HepG2 (cell line): ENCODE measurements around the gene EPHA2. TPM values are rescaled to one million over a fixed set of nuclear protein-coding genes. Genes with fewer than 3 reads are reported as not detected.

ENCODE experiments used
- AHR ChIP-seq: IDR thresholded peaks from 2 replicates; pipeline ENCODE4 v1.6.1; 2018; ENCODE audit warnings: missing genetic modification reagents, missing compliant biosample characterization
- ARID3A ChIP-seq: IDR thresholded peaks from 2 replicates; pipeline ENCODE4 v1.6.1; 2012; ENCODE audit warnings: low read depth, low read length, improper control_type of control experiment
- ATAD3A ChIP-seq: sonication (generic); formaldehyde crosslinking; IDR thresholded peaks from 2 replicates; pipeline ENCODE4 v1.4.0; 2020; ENCODE audit warnings: missing genetic modification reagents
- CAMTA2 ChIP-seq: sonication (generic); formaldehyde crosslinking; IDR thresholded peaks from 2 replicates; pipeline ENCODE4 v1.4.0; 2020; ENCODE audit warnings: mild to moderate bottlenecking, missing genetic modification reagents, borderline replicate concordance
- DNMT3B ChIP-seq: conservative IDR thresholded peaks from 2 replicates; pipeline ENCODE4 v1.6.1; 2016; ENCODE audit warnings: missing biosample characterization, control low read depth
- DPF2 ChIP-seq: sonication (generic); formaldehyde crosslinking; IDR thresholded peaks from 2 replicates; pipeline ENCODE4 v1.4.0; 2020; ENCODE audit warnings: mild to moderate bottlenecking, low read depth, missing genetic modification reagents, borderline replicate concordance
- HNRNPLL ChIP-seq: fragments of 200-400 bp; formaldehyde crosslinking; IDR thresholded peaks from 2 replicates; pipeline ENCODE4 v1.6.1; 2017; ENCODE audit warnings: mild to moderate bottlenecking, low read depth, low read length; ENCODE audit not compliant: poor library complexity, severe bottlenecking
- HOXA3 ChIP-seq: sonication (generic); formaldehyde crosslinking; IDR thresholded peaks from 2 replicates; pipeline ENCODE4 v1.5.0; 2020; ENCODE audit warnings: missing genetic modification reagents
- LCORL ChIP-seq, 2 experiments: fragments of 450-650 bp in 1 of 2; sonication (generic) in 1 of 2; formaldehyde crosslinking in 1 of 2; IDR thresholded peaks; 2 replicates each; pipeline versions ENCODE4 v1.5.0 to v1.6.1; 2017 to 2020; ENCODE audit warnings: antibody characterized with exemption in 1 of 2, missing genetic modification reagents in 1 of 2
- MED1 ChIP-seq: sonication (generic); formaldehyde crosslinking; IDR thresholded peaks from 2 replicates; pipeline ENCODE4 v1.4.0; 2020; ENCODE audit warnings: missing genetic modification reagents
- NCOR1 ChIP-seq: fragments of 200-600 bp; sonication (generic); IDR thresholded peaks from 2 replicates; pipeline ENCODE4 v1.7.0; 2017; ENCODE audit warnings: antibody characterized with exemption, low read length, borderline replicate concordance
- NKX3-1 ChIP-seq: sonication (generic); formaldehyde crosslinking; IDR thresholded peaks from 2 replicates; pipeline ENCODE4 v1.5.0; 2020; ENCODE audit warnings: missing genetic modification reagents
- PATZ1 ChIP-seq: sonication (generic); formaldehyde crosslinking; IDR thresholded peaks from 2 replicates; pipeline ENCODE4 v1.4.0; 2020; ENCODE audit warnings: missing genetic modification reagents
- PRPF4 ChIP-seq: fragments of 200-400 bp; formaldehyde crosslinking; IDR thresholded peaks from 2 replicates; pipeline ENCODE4 v1.6.1; 2016; ENCODE audit warnings: low read length, low read depth; ENCODE audit not compliant: poor library complexity, severe bottlenecking
- REPIN1 ChIP-seq: sonication (generic); formaldehyde crosslinking; IDR thresholded peaks from 2 replicates; pipeline ENCODE4 v1.8.0; 2022; ENCODE audit warnings: missing genetic modification reagents, low read depth, mild to moderate bottlenecking, borderline replicate concordance
- TBP ChIP-seq: sonication (generic); formaldehyde crosslinking; IDR thresholded peaks from 2 replicates; pipeline ENCODE4 v1.5.0; 2020; ENCODE audit warnings: missing genetic modification reagents
- YEATS4 ChIP-seq: sonication (generic); formaldehyde crosslinking; IDR thresholded peaks from 2 replicates; pipeline ENCODE4 v1.4.0; 2020; ENCODE audit warnings: missing genetic modification reagents, borderline replicate concordance
- ZFP41 ChIP-seq: sonication (generic); formaldehyde crosslinking; IDR thresholded peaks from 2 replicates; pipeline ENCODE4 v1.4.0; 2020; ENCODE audit warnings: mild to moderate bottlenecking, missing genetic modification reagents, borderline replicate concordance
- ZNF207 ChIP-seq: fragments of 450-650 bp; IDR thresholded peaks from 2 replicates; pipeline ENCODE4 v1.6.1; 2016; ENCODE audit warnings: antibody characterized with exemption, borderline replicate concordance
- ZNF230 ChIP-seq: sonication (generic); formaldehyde crosslinking; IDR thresholded peaks from 2 replicates; pipeline ENCODE4 v1.4.0; 2020; ENCODE audit warnings: mild to moderate bottlenecking, missing genetic modification reagents
- ZNF337 ChIP-seq: sonication (generic); formaldehyde crosslinking; IDR thresholded peaks from 2 replicates; pipeline ENCODE4 v1.5.1; 2020; ENCODE audit warnings: missing genetic modification reagents, low read depth, mild to moderate bottlenecking, borderline replicate concordance
- ZNF33B ChIP-seq: sonication (generic); formaldehyde crosslinking; IDR thresholded peaks from 2 replicates; pipeline ENCODE4 v1.5.1; 2020; ENCODE audit warnings: mild to moderate bottlenecking, missing genetic modification reagents
- ZNF577 ChIP-seq: sonication (generic); formaldehyde crosslinking; IDR thresholded peaks from 2 replicates; pipeline ENCODE4 v1.4.0; 2020; ENCODE audit warnings: mild to moderate bottlenecking, low read depth, missing genetic modification reagents, borderline replicate concordance
- ZNF644 ChIP-seq: IDR thresholded peaks from 2 replicates; pipeline ENCODE4 v1.6.1; 2016; ENCODE audit warnings: low read depth
- ZNF775 ChIP-seq: sonication (generic); formaldehyde crosslinking; IDR thresholded peaks from 2 replicates; pipeline ENCODE4 v1.4.0; 2020; ENCODE audit warnings: missing genetic modification reagents, mild to moderate bottlenecking, moderate library complexity, borderline replicate concordance
- ZNF792 ChIP-seq: IDR thresholded peaks from 2 replicates; pipeline ENCODE4 v1.6.1; 2016
- ZNF816 ChIP-seq: sonication (generic); formaldehyde crosslinking; IDR thresholded peaks from 2 replicates; pipeline ENCODE4 v1.8.0; 2022; ENCODE audit warnings: missing genetic modification reagents, mild to moderate bottlenecking, borderline replicate concordance
- ZZZ3 ChIP-seq: sonication (generic); formaldehyde crosslinking; IDR thresholded peaks from 2 replicates; pipeline ENCODE4 v1.4.0; 2020; ENCODE audit warnings: missing genetic modification reagents, mild to moderate bottlenecking, borderline replicate concordance
- polyA plus RNA-seq, 8 experiments: library from polyadenylated mRNA; depleted of rRNA in 3 of 8; stranded (reverse) in 7 of 8; unstranded in 1 of 8; fragments of >200 nt; fragmentation: Illumina TruSeq in 4 of 8; extraction: Trizol in 4 of 8; gene quantifications; 2 replicates each; pipeline versions ENCODE4 v1.2.1 to v1.2.3, GENCODE V29; 2011 to 2016; ENCODE audit warnings: low read depth in 4 of 8, missing spikeins in 1 of 8, mixed read lengths in 1 of 8; ENCODE audit not compliant: insufficient read depth in 1 of 8
- total RNA-seq, 5 experiments: library from RNA; depleted of rRNA; stranded (reverse); fragments of >200 nt; fragmentation: Illumina TruSeq; extraction: Trizol; gene quantifications; 2 replicates each; pipeline ENCODE4 v1.2.3, GENCODE V29; 2016; ENCODE audit warnings: low read depth in 1 of 5

EPHA2 gene
- total and polyA plus RNA-seq, 2 of the 13 experiments (the other 11 are each of a cell fraction or from before 2014, with no cell fraction given), result 33.6 to 53.6 TPM

- TF ChIP-seq ZNF577 (CRISPR knock-in tag), result no peak
- peak; percentile 45 for TF ChIP-seq MED1 (CRISPR knock-in tag)
- TF ChIP-seq NKX3-1 (CRISPR knock-in tag), result no peak
- no peak for TF ChIP-seq ZNF207
- TF ChIP-seq ZNF337 (CRISPR knock-in tag), result no peak
- TF ChIP-seq AHR, result no peak
- TF ChIP-seq ZZZ3 (CRISPR knock-in tag), result no peak
- TF ChIP-seq CAMTA2, result no peak
- TF ChIP-seq ZNF230 (CRISPR knock-in tag), result no peak
- TF ChIP-seq PRPF4, result no peak
- no peak; the same call in 1 of the 2 replicates for TF ChIP-seq ZNF33B
- no peak for TF ChIP-seq ZFP41 (CRISPR knock-in tag)
- 0 out of 2 replicates have a peak, but pooled peaks have one; percentile 14 for TF ChIP-seq ZNF792 (CRISPR knock-in tag)
- peak; percentile 33; the same call in 1 of the 2 replicates for TF ChIP-seq REPIN1 (CRISPR knock-in tag)
- peak; percentile 96 for TF ChIP-seq PATZ1 (CRISPR knock-in tag)
- TF ChIP-seq DPF2 (CRISPR knock-in tag), result peak; percentile 65; the same call in 1 of the 2 replicates
- TF ChIP-seq LCORL (IDR thresholded peaks at IDR 0.05), result no peak
- TF ChIP-seq LCORL (CRISPR knock-in tag; IDR thresholded peaks at IDR 0.05), result peak; percentile 73; the same call in 1 of the 2 replicates
- no peak for TF ChIP-seq HNRNPLL
- TF ChIP-seq DNMT3B (CRISPR knock-in tag), result no peak
- TF ChIP-seq NCOR1, result no peak; the same call in 1 of the 2 replicates
- no peak for TF ChIP-seq HOXA3
- TF ChIP-seq ZNF644, result no peak
- TF ChIP-seq ZNF816 (CRISPR knock-in tag), result no peak
- TF ChIP-seq ARID3A, result 0 out of 2 replicates have a peak, but pooled peaks have one; percentile 34
- no peak for TF ChIP-seq ATAD3A (CRISPR knock-in tag)
- TF ChIP-seq ZNF775 (CRISPR knock-in tag), result 0 out of 2 replicates have a peak, but pooled peaks have one; percentile 31
- no peak; the same call in 1 of the 2 replicates for TF ChIP-seq YEATS4
- TF ChIP-seq TBP, result no peak
Observed at GRCh38 chr1:16146279-16147155, 9.4 kb downstream of the EPHA2 start (continued).
